ENCODE measurements around the gene KLHL24. TPM values are rescaled to one million over a fixed set of nuclear protein-coding genes. Genes with fewer than 3 reads are reported as not detected.
A peak's percentile ranks its signal among the peaks of the same experiment; 100 is the strongest.
"Not testable (repeated sequence)": the region's sequence is repeated elsewhere in the genome, so short reads cannot be mapped to it uniquely, and the experiment has no call there.

Gene KLHL24
- total RNA-seq, 1 experiment from 2014 or later = 7.4 TPM

GRCh38 chr3:183688874-183689273, 53.5 kb downstream of the KLHL24 start:
- no peaks in the 10 kb centered on the region for H3K9me2 ChIP-seq (replicated peaks; ENCODE audit: low read length)
- H3K79me2 ChIP-seq (ENCODE audit: low read length) = no peaks in the 10 kb centered on the region
- TF ChIP-seq, protein P1, sequence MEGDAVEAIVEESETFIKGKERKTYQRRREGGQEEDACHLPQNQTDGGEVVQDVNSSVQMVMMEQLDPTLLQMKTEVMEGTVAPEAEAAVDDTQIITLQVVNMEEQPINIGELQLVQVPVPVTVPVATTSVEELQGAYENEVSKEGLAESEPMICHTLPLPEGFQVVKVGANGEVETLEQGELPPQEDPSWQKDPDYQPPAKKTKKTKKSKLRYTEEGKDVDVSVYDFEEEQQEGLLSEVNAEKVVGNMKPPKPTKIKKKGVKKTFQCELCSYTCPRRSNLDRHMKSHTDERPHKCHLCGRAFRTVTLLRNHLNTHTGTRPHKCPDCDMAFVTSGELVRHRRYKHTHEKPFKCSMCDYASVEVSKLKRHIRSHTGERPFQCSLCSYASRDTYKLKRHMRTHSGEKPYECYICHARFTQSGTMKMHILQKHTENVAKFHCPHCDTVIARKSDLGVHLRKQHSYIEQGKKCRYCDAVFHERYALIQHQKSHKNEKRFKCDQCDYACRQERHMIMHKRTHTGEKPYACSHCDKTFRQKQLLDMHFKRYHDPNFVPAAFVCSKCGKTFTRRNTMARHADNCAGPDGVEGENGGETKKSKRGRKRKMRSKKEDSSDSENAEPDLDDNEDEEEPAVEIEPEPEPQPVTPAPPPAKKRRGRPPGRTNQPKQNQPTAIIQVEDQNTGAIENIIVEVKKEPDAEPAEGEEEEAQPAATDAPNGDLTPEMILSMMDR (conservative IDR thresholded peaks at IDR 0.05; ENCODE audit: low read depth, low read length) = no peak
- TF ChIP-seq EZH2phosphoT487 (IDR thresholded peaks at IDR 0.05; ENCODE audit: borderline replicate concordance, low read length) = no peak
- no peak for TF ChIP-seq EZH2 (IDR thresholded peaks at IDR 0.05; ENCODE audit: low read length, unreplicated experiment)
- no peaks in the 10 kb centered on the region for H3K27me3 ChIP-seq (ENCODE audit: low read length)
- ATAC-seq (peak; percentile 51), DNase-seq (peak; percentile 51)
- intact Hi-C loops (cut with micrococcal nuclease) = no loop called here
- CTCF ChIA-PET = no interaction called here
- no TSS peak for BruUV-seq (replicated peaks)
- H3F3A ChIP-seq (ENCODE audit: low read length, unreplicated experiment) = no peaks in the 10 kb centered on the region
- no peaks in the 10 kb centered on the region for H3K9me3 ChIP-seq (ENCODE audit: low read length)
- H4K20me1 ChIP-seq (ENCODE audit: low read length) = no peaks in the 10 kb centered on the region
- H3K9ac ChIP-seq (ENCODE audit: low read length) = no peak overlapping the region
- POLR2A ChIA-PET (ENCODE audit: unreplicated experiment) = interaction anchor here (0.6 kb wide), 2 partner anchors 9 to 50 kb away, joined by 3 read pairs; no protein-coding TSS in a partner anchor
- H3K36me3 ChIP-seq (ENCODE audit: low read depth, low read length) = no peaks in the 10 kb centered on the region
- H3K4me2 ChIP-seq (ENCODE audit: low read length) = no peak overlapping the region
- no peaks in the 10 kb centered on the region for H3K4me1 ChIP-seq (ENCODE audit: insufficient read depth, low read length)
- H2AFZ ChIP-seq (ENCODE audit: low read length) = peak overlapping the region; percentile 67
- no peak overlapping the region for H3K4me3 ChIP-seq (ENCODE audit: low read length)
- no peak overlapping the region for H3K27ac ChIP-seq (ENCODE audit: low read length)

DNA sequence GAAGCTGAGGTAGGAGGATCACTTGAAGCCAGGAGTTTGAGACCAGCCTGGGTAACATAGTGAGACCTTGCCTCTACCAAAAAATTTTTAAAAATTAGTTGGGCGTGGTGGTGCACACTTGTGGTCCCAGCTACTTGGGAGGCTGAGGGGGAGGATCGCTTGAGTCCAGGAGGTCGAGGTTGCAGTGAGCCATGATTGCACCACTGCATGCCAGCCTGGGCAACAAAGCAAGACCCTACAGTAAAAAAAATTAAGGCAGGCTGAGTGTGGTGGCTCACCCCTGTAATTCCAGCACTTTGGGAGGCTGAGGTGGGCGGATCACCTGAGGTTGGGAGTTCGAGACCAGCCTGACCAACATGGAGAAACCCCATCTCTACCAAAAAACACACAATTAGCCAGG, 54.2 kb downstream of the KLHL24 start:
- CTCF ChIA-PET; H4K20me1 ChIP-seq (ENCODE audit: low read length); intact Hi-C loops (cut with micrococcal nuclease); H3K9ac ChIP-seq (ENCODE audit: low read length); H3K79me2 ChIP-seq (ENCODE audit: low read length); DNase-seq; H3F3A ChIP-seq (ENCODE audit: low read length, unreplicated experiment); H2AFZ ChIP-seq (ENCODE audit: low read length); BruUV-seq (replicated peaks); H3K4me2 ChIP-seq (ENCODE audit: low read length); H3K27me3 ChIP-seq (ENCODE audit: low read length); H3K9me3 ChIP-seq (ENCODE audit: low read length); H3K9me2 ChIP-seq (replicated peaks; ENCODE audit: low read length); H3K4me3 ChIP-seq (ENCODE audit: low read length); H3K4me1 ChIP-seq (ENCODE audit: insufficient read depth, low read length); H3K36me3 ChIP-seq (ENCODE audit: low read depth, low read length); H3K27ac ChIP-seq (ENCODE audit: low read length); POLR2A ChIA-PET (ENCODE audit: unreplicated experiment); ATAC-seq: not testable (repeated sequence)

DNA sequence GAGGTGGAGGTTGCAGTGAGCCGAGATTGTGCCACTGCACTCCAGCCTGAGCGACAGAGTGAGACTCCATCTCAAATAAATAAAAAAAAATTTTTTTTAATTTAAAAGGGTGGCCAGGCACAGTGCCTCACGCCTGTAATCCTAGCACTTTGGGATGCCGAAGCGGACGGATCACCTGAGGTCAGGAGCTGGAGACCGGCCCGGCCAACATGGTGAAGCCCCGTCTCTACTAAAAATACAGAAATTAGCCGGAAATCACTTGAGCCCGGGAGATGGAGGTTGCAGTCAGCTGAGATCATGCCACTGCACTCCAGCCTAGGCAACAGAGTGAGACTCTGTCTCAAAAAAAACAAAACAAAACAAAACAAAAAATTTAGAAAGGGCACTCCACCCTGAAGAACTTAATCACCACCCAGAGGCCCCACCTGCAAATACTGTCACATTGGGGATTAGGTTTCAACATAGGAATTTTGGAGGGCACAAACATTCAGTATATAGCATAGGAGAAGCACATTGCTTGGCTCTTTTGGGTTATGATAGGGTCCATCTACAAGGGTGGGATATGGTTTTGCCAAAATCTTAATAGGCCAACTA, 55.1 kb downstream of the KLHL24 start:
- Histone ChIP-seq H3K79me2 (ENCODE audit: low read length) (no peaks in the 10 kb centered on the region), H3K9me2 (replicated peaks; ENCODE audit: low read length) (no peaks in the 10 kb centered on the region), H2AFZ (ENCODE audit: low read length) (no peak overlapping the region), H3K9me3 (ENCODE audit: low read length) (no peaks in the 10 kb centered on the region), H3K4me2 (ENCODE audit: low read length) (no peak overlapping the region), H4K20me1 (ENCODE audit: low read length) (no peaks in the 10 kb centered on the region), H3K4me1 (ENCODE audit: insufficient read depth, low read length) (no peaks in the 10 kb centered on the region), H3K9ac (ENCODE audit: low read length) (no peak overlapping the region), H3K27me3 (ENCODE audit: low read length) (no peaks in the 10 kb centered on the region), H3K36me3 (ENCODE audit: low read depth, low read length) (no peaks in the 10 kb centered on the region), H3F3A (ENCODE audit: low read length, unreplicated experiment) (no peaks in the 10 kb centered on the region), H3K4me3 (ENCODE audit: low read length) (no peak overlapping the region), H3K27ac (ENCODE audit: low read length) (no peak overlapping the region)
- ChIA-PET POLR2A (ENCODE audit: unreplicated experiment) (no interaction called here), CTCF (no interaction called here)
- DNase-seq (no peak), ATAC-seq (no peak)
- BruUV-seq (replicated peaks) = no TSS peak
- TF ChIP-seq EZH2 (IDR thresholded peaks at IDR 0.05; ENCODE audit: low read length, unreplicated experiment) (no peak), EZH2phosphoT487 (IDR thresholded peaks at IDR 0.05; ENCODE audit: borderline replicate concordance, low read length) (no peak)
- TF ChIP-seq, protein P1 (conservative IDR thresholded peaks at IDR 0.05; ENCODE audit: low read depth, low read length) = no peak
- intact Hi-C loops (cut with micrococcal nuclease) = no loop called here

All from PC-3 (cell line).